HEK293 (cell line): ENCODE data around the gene CYP2A6.

Source experiments
- CTCF ChIA-PET: fragments of 350-600 bp; formaldehyde crosslinking; extraction: SDS; loops from one replicate; lab custom pipeline; 2021; ENCODE audit warnings: antibody characterized with exemption; lab: Yijun Ruan, JAX
- POLR2A ChIA-PET: fragments of 300-600 bp; formaldehyde crosslinking; extraction: SDS; loops from one replicate; lab custom pipeline; 2020; ENCODE audit warnings: antibody characterized with exemption, inconsistent platforms; lab: Yijun Ruan, JAX
- H3K27ac ChIP-seq: fragments of 200-500 bp; sonication (Bioruptor generic); 2 replicates; pipeline ENCODE4 v1.5.1; 2014; ENCODE audit warnings: low read depth, low read length, control low read depth, inconsistent platforms; ENCODE audit errors: extremely low read depth
- H3K36me3 ChIP-seq, 2 experiments: fragments of 200-500 bp in 1 of 2; sonication (Bioruptor generic) in 1 of 2; 1 replicate in 1 of 2; 2 replicates in 1 of 2; pipeline ENCODE4 v1.5.1; 2014 to 2017; ENCODE audit warnings: inconsistent platforms in 2 of 2, low read length in 2 of 2; ENCODE audit not compliant: control insufficient read depth in 2 of 2, insufficient read depth in 1 of 2
- H3K4me1 ChIP-seq: fragments of 200-500 bp; sonication (Bioruptor generic); 2 replicates; pipeline ENCODE4 v1.5.1; 2014; ENCODE audit warnings: mild to moderate bottlenecking, low read length, inconsistent platforms; ENCODE audit not compliant: control insufficient read depth, insufficient read depth
- H3K4me3 ChIP-seq: 2 replicates; pipeline ENCODE4 v1.5.1; 2011; ENCODE audit warnings: low read depth, mild to moderate bottlenecking, control low read depth, low read length, moderate library complexity
- H3K9me3 ChIP-seq: fragments of 200-500 bp; sonication (Bioruptor generic); 2 replicates; pipeline ENCODE4 v1.5.1; 2014; ENCODE audit warnings: low read depth, low read length, inconsistent platforms; ENCODE audit not compliant: control insufficient read depth, insufficient read depth
- ATF2 ChIP-seq: fragments of 450-650 bp; formaldehyde crosslinking; IDR thresholded peaks from 2 replicates; pipeline ENCODE4 v1.5.1; 2016; ENCODE audit warnings: missing biosample characterization, missing genetic modification characterization, low read depth
- GLI2 ChIP-seq: fragments of 450-650 bp; formaldehyde crosslinking; IDR thresholded peaks from 2 replicates; pipeline ENCODE4; 2017; ENCODE audit warnings: missing biosample characterization, missing genetic modification characterization, low read depth, borderline replicate concordance
- INSM2 ChIP-seq: fragments of 450-650 bp; formaldehyde crosslinking; IDR thresholded peaks from 2 replicates; pipeline ENCODE4 v1.5.1; 2016; ENCODE audit warnings: missing biosample characterization, missing genetic modification characterization
- KLF7 ChIP-seq: fragments of 450-650 bp; formaldehyde crosslinking; IDR thresholded peaks from 2 replicates; pipeline ENCODE4 v1.5.1; 2016; ENCODE audit warnings: missing biosample characterization, missing genetic modification characterization, borderline replicate concordance
- PATZ1 ChIP-seq: fragments of 450-650 bp; formaldehyde crosslinking; IDR thresholded peaks from 2 replicates; pipeline ENCODE4 v1.5.1; 2016; ENCODE audit warnings: missing biosample characterization, missing genetic modification characterization
- PRDM10 ChIP-seq: fragments of 450-650 bp; formaldehyde crosslinking; IDR thresholded peaks from 2 replicates; pipeline ENCODE4 v1.5.1; 2016; ENCODE audit warnings: missing biosample characterization, missing genetic modification characterization
- SP3 ChIP-seq: fragments of 450-650 bp; formaldehyde crosslinking; IDR thresholded peaks from 2 replicates; pipeline ENCODE4 v1.5.1; 2016; ENCODE audit warnings: missing biosample characterization, missing genetic modification characterization
- YY1 ChIP-seq: fragments of 450-650 bp; formaldehyde crosslinking; IDR thresholded peaks from 2 replicates; pipeline ENCODE4 v1.5.1; 2018; ENCODE audit warnings: missing biosample characterization, missing genetic modification characterization
- ZBTB20 ChIP-seq: fragments of 450-650 bp; formaldehyde crosslinking; IDR thresholded peaks from 2 replicates; pipeline ENCODE4 v1.5.1; 2016; ENCODE audit warnings: missing biosample characterization, missing genetic modification characterization
- ZBTB21 ChIP-seq: fragments of 450-650 bp; formaldehyde crosslinking; IDR thresholded peaks from 2 replicates; pipeline ENCODE4 v1.5.1; 2017; ENCODE audit warnings: missing biosample characterization, missing genetic modification characterization
- ZNF324 ChIP-seq: fragments of 450-650 bp; formaldehyde crosslinking; IDR thresholded peaks from 2 replicates; pipeline ENCODE4 v1.5.1; 2016; ENCODE audit warnings: missing biosample characterization, missing genetic modification characterization
- ZNF335 ChIP-seq: fragments of 450-650 bp; formaldehyde crosslinking; conservative IDR thresholded peaks from 2 replicates; pipeline ENCODE4 v1.5.1; 2016; ENCODE audit warnings: missing biosample characterization, missing genetic modification characterization
- ZNF366 ChIP-seq: fragments of 450-650 bp; formaldehyde crosslinking; conservative IDR thresholded peaks from 2 replicates; pipeline ENCODE4 v1.5.1; 2016; ENCODE audit warnings: missing biosample characterization, missing genetic modification characterization
- ZNF433 ChIP-seq: fragments of 450-650 bp; formaldehyde crosslinking; IDR thresholded peaks from 2 replicates; pipeline ENCODE4 v1.5.1; 2016; ENCODE audit warnings: missing biosample characterization, missing genetic modification characterization, low read depth
- ZNF529 ChIP-seq: fragments of 450-650 bp; formaldehyde crosslinking; IDR thresholded peaks from 2 replicates; pipeline ENCODE4 v1.5.1; 2017; ENCODE audit warnings: missing genetic modification characterization, missing biosample characterization; ENCODE audit not compliant: insufficient replicate concordance
- ZNF561 ChIP-seq: fragments of 450-650 bp; IDR thresholded peaks from 2 replicates; pipeline ENCODE4 v1.5.1; 2018; ENCODE audit warnings: missing biosample characterization, missing genetic modification characterization, borderline replicate concordance
- ZNF596 ChIP-seq: fragments of 450-650 bp; IDR thresholded peaks from 2 replicates; pipeline ENCODE4 v1.5.0; 2018; ENCODE audit warnings: missing biosample characterization, mild to moderate bottlenecking, missing genetic modification characterization, moderate library complexity
- ZNF626 ChIP-seq: fragments of 450-650 bp; sonication (Bioruptor Pico); formaldehyde crosslinking; IDR thresholded peaks from 2 replicates; pipeline ENCODE4 v1.5.1; 2018; ENCODE audit warnings: missing biosample characterization, missing genetic modification characterization, inconsistent platforms
- ZNF629 ChIP-seq: fragments of 450-650 bp; formaldehyde crosslinking; IDR thresholded peaks from 2 replicates; pipeline ENCODE4 v1.5.1; 2017; ENCODE audit warnings: missing biosample characterization, missing genetic modification characterization
- ZNF639 ChIP-seq: fragments of 450-650 bp; formaldehyde crosslinking; IDR thresholded peaks from 2 replicates; pipeline ENCODE4 v1.5.1; 2016; ENCODE audit warnings: missing biosample characterization, missing genetic modification characterization
- ZNF76 ChIP-seq: fragments of 450-650 bp; formaldehyde crosslinking; IDR thresholded peaks from 2 replicates; pipeline ENCODE4; 2016; ENCODE audit warnings: low read depth, missing biosample characterization, missing genetic modification characterization, borderline replicate concordance
- ZNF837 ChIP-seq: fragments of 450-650 bp; formaldehyde crosslinking; IDR thresholded peaks from 2 replicates; pipeline ENCODE4 v1.5.1; 2016; ENCODE audit warnings: missing biosample characterization, missing genetic modification characterization
- ZSCAN30 ChIP-seq: fragments of 450-650 bp; IDR thresholded peaks from 2 replicates; pipeline ENCODE4 v1.5.1; 2018; ENCODE audit warnings: missing biosample characterization, mild to moderate bottlenecking, missing genetic modification characterization, moderate library complexity

The CYP2A6 gene

GRCh38 chr19:40864739-40865496 lies 14.7 kb upstream of the CYP2A6 start (continued):
- TF ChIP-seq INSM2 (tag by site-specific recombination) (peak; percentile 41; the same call in 1 of the 2 replicates), ZNF639 (peak; percentile 64), PATZ1 (peak; percentile 49; the same call in 1 of the 2 replicates), ATF2 (tag by site-specific recombination) (peak; percentile 95), ZNF324 (peak; percentile 63; the same call in 1 of the 2 replicates), ZNF561 (tag by site-specific recombination) (peak; percentile 66; the same call in 1 of the 2 replicates), ZBTB21 (tag by site-specific recombination) (peak; percentile 90)

- no peaks in the 10 kb centered on the region for H3K9me3 ChIP-seq
- CTCF ChIA-PET, result interaction anchor here (0.6 to 1.8 kb wide), 13 partner anchors 9 to 1412 kb away, joined by 3 to 5 read pairs (median 4); no protein-coding TSS in a partner anchor
- H3K4me1 ChIP-seq, result peaks cover 17% of the 10 kb centered on the region
- peak overlapping the region; percentile 47; the same call in 1 of the 2 replicates for H3K27ac ChIP-seq
- H3K4me3 ChIP-seq, result no peak overlapping the region
- H3K36me3 ChIP-seq, result no peaks in the 10 kb centered on the region; a peak in 1 of 3 replicates
- POLR2A ChIA-PET, result interaction anchor here (0.8 to 0.9 kb wide), 2 partner anchors 58 to 112 kb away, joined by 3 to 4 read pairs; partner anchors contain the start of gene ACTMAP
- TF ChIP-seq SP3 (tag by site-specific recombination) (no peak), YY1 (tag by site-specific recombination) (no peak), ZNF529 (tag by site-specific recombination) (no peak), ZNF629 (tag by site-specific recombination) (no peak), ZNF837 (no peak), ZSCAN30 (tag by site-specific recombination) (0 out of 2 replicates have a peak, but pooled peaks have one; percentile 24), GLI2 (no peak), ZNF366 (peak; percentile 71), ZNF76 (tag by site-specific recombination) (no peak), PRDM10 (tag by site-specific recombination) (peak; percentile 28; the same call in 1 of the 2 replicates), ZNF433 (no peak), ZNF596 (tag by site-specific recombination) (no peak), KLF7 (tag by site-specific recombination) (0 out of 2 replicates have a peak, but pooled peaks have one; percentile 26), ZNF335 (tag by site-specific recombination) (0 out of 2 replicates have a peak, but pooled peaks have one; percentile 31), ZNF639 (no peak), ZBTB20 (tag by site-specific recombination) (peak; percentile 65), ZNF626 (tag by site-specific recombination) (no peak)
These were observed 12.5 kb upstream of the CYP2A6 start for GRCh38 chr19:40862785-40863184.
